ENCODE measurements around the gene KRT14. TPM values are rescaled to one million over a fixed set of nuclear protein-coding genes. Genes with fewer than 3 reads are reported as not detected.
"Not testable (repeated sequence)": the region's sequence is repeated elsewhere in the genome, so short reads cannot be mapped to it uniquely, and the experiment has no call there.

The KRT14 gene
- total and polyA plus RNA-seq, 2 donors from 2014 or later = not detected

- DNase-seq (no peak), FAIRE-seq (no peak)
- Histone ChIP-seq H3K4me3 (ENCODE audit: low read length in 3 of 3) (no peak overlapping the region), H3K36me3 (ENCODE audit: control insufficient read depth in 2 of 3, insufficient read depth in 3 of 3, low read length in 3 of 3) (no peaks in the 10 kb centered on the region), H3K4me1 (ENCODE audit: control insufficient read depth in 2 of 3, insufficient read depth in 2 of 3, low read depth in 1 of 3, low read length in 3 of 3) (peaks cover 0 to 12% (median 12%) of the 10 kb centered on the region in 3 donors), H3K27me3 (ENCODE audit: control insufficient read depth, insufficient read depth, low read length) (no peaks in the 10 kb centered on the region), H3K9me3 (ENCODE audit: control insufficient read depth in 2 of 3, insufficient read depth in 1 of 3, low read length in 3 of 3) (peaks cover 0 to 5% (median 0%) of the 10 kb centered on the region in 3 donors), H3K27ac (ENCODE audit: low read depth in 2 of 2, low read length in 2 of 2) (peak overlapping the region in 1 of 2 donors; percentile 60), H3K9ac (ENCODE audit: low read length in 3 of 3) (no peak overlapping the region)
- intact Hi-C loops (cut with DNase I) = no loop called here
- no peak for TF ChIP-seq CTCF (IDR thresholded peaks at IDR 0.05; ENCODE audit: borderline replicate concordance, extremely low read depth, insufficient read depth)
These were observed 41.8 kb downstream of the KRT14 start for GRCh38 chr17:41544935-41545334.

- intact Hi-C loops (cut with DNase I) = no loop called here
- Histone ChIP-seq H3K4me1 (ENCODE audit: control insufficient read depth in 2 of 3, insufficient read depth in 2 of 3, low read depth in 1 of 3, low read length in 3 of 3) (peaks cover 0 to 12% (median 12%) of the 10 kb centered on the region in 3 donors), H3K4me3 (ENCODE audit: low read length in 3 of 3) (no peak overlapping the region), H3K9me3 (ENCODE audit: control insufficient read depth in 2 of 3, insufficient read depth in 1 of 3, low read length in 3 of 3) (peaks cover 0 to 5% (median 0%) of the 10 kb centered on the region in 3 donors), H3K36me3 (ENCODE audit: control insufficient read depth in 2 of 3, insufficient read depth in 3 of 3, low read length in 3 of 3) (no peaks in the 10 kb centered on the region), H3K9ac (ENCODE audit: low read length in 3 of 3) (no peak overlapping the region), H3K27ac (ENCODE audit: low read depth in 2 of 2, low read length in 2 of 2) (peak overlapping the region in 1 of 2 donors; percentile 60), H3K27me3 (ENCODE audit: control insufficient read depth, insufficient read depth, low read length) (no peaks in the 10 kb centered on the region)
- DNase-seq (peak in 4 of 5 donors; percentile 76 to 90 (median 81)), FAIRE-seq (no peak)
- no peak for TF ChIP-seq CTCF (IDR thresholded peaks at IDR 0.05; ENCODE audit: borderline replicate concordance, extremely low read depth, insufficient read depth)
These were observed 42.2 kb downstream of the KRT14 start for GRCh38 chr17:41544491-41544892.

GRCh38 chr17:41542786-41543185 lies 43.9 kb downstream of the KRT14 start:
- H3K27me3 ChIP-seq (ENCODE audit: control insufficient read depth, insufficient read depth, low read length); H3K9me3 ChIP-seq (ENCODE audit: control insufficient read depth in 2 of 3, insufficient read depth in 1 of 3, low read length in 3 of 3); FAIRE-seq; H3K4me1 ChIP-seq (ENCODE audit: control insufficient read depth in 2 of 3, insufficient read depth in 2 of 3, low read depth in 1 of 3, low read length in 3 of 3); DNase-seq; H3K36me3 ChIP-seq (ENCODE audit: control insufficient read depth in 2 of 3, insufficient read depth in 3 of 3, low read length in 3 of 3); intact Hi-C loops (cut with DNase I); H3K9ac ChIP-seq (ENCODE audit: low read length in 3 of 3); H3K4me3 ChIP-seq (ENCODE audit: low read length in 3 of 3); H3K27ac ChIP-seq (ENCODE audit: low read depth in 2 of 2, low read length in 2 of 2): not testable (repeated sequence)

GRCh38 chr17:41542357-41542756 lies 44.3 kb downstream of the KRT14 start:
- no peak overlapping the region for H3K4me3 ChIP-seq (ENCODE audit: low read length in 3 of 3)
- no peak overlapping the region for H3K9ac ChIP-seq (ENCODE audit: low read length in 3 of 3)
- H3K9me3 ChIP-seq (ENCODE audit: control insufficient read depth in 2 of 3, insufficient read depth in 1 of 3, low read length in 3 of 3) = peaks cover 0 to 5% (median 0%) of the 10 kb centered on the region in 3 donors
- no peak for DNase-seq
- intact Hi-C loops (cut with DNase I) = no loop called here
- no peak for TF ChIP-seq CTCF (IDR thresholded peaks at IDR 0.05; ENCODE audit: borderline replicate concordance, extremely low read depth, insufficient read depth)
- no peak overlapping the region for H3K27ac ChIP-seq (ENCODE audit: low read depth in 2 of 2, low read length in 2 of 2)
- no peak for FAIRE-seq
- H3K36me3 ChIP-seq (ENCODE audit: control insufficient read depth in 2 of 3, insufficient read depth in 3 of 3, low read length in 3 of 3) = no peaks in the 10 kb centered on the region
- H3K27me3 ChIP-seq (ENCODE audit: control insufficient read depth, insufficient read depth, low read length) = no peaks in the 10 kb centered on the region
- peaks cover 0 to 7% (median 0%) of the 10 kb centered on the region in 3 donors for H3K4me1 ChIP-seq (ENCODE audit: control insufficient read depth in 2 of 3, insufficient read depth in 2 of 3, low read depth in 1 of 3, low read length in 3 of 3)
